H1 (cell line): ENCODE measurements around the gene F10.

ENCODE experiments used
- BRCA1 ChIP-seq: IDR thresholded peaks from 2 replicates; pipeline ENCODE4 v1.6.1; 2012; ENCODE audit warnings: low read depth, low read length, improper control_type of control experiment
- CREB1 ChIP-seq: IDR thresholded peaks from 2 replicates; pipeline ENCODE4 v1.6.1; 2012; ENCODE audit warnings: inconsistent platforms
- GTF2F1 ChIP-seq: IDR thresholded peaks from 2 replicates; pipeline ENCODE4 v1.6.1; 2012; ENCODE audit warnings: low read depth, low read length, improper control_type of control experiment, borderline replicate concordance
- JUN ChIP-seq: IDR thresholded peaks from 2 replicates; pipeline ENCODE4 v1.6.1; 2011; ENCODE audit warnings: low read depth, mild to moderate bottlenecking, improper control_type of control experiment, low read length
- JUND ChIP-seq: IDR thresholded peaks from 2 replicates; pipeline ENCODE4 v1.6.1; 2011; ENCODE audit warnings: mild to moderate bottlenecking, improper control_type of control experiment, low read length
- NANOG ChIP-seq: IDR thresholded peaks from 2 replicates; pipeline ENCODE4 v1.6.1; 2011; ENCODE audit warnings: low read length, low read depth, mild to moderate bottlenecking, inconsistent platforms; ENCODE audit not compliant: insufficient read depth, poor library complexity, severe bottlenecking
- POLR2A ChIP-seq, 2 experiments: IDR thresholded peaks; 1 replicate in 1 of 2; 2 replicates in 1 of 2; pipeline ENCODE4 v1.6.1; 2011; ENCODE audit warnings: low read depth in 2 of 2, low read length in 2 of 2, mild to moderate bottlenecking in 2 of 2; ENCODE audit errors: control extremely low read depth in 1 of 2
- POLR2AphosphoS5 ChIP-seq: IDR thresholded peaks from 2 replicates; pipeline ENCODE4 v1.6.1; 2011; ENCODE audit warnings: low read depth, low read length
- RXRA ChIP-seq: IDR thresholded peaks from 2 replicates; pipeline ENCODE4 v1.6.1; 2011; ENCODE audit warnings: low read depth, mild to moderate bottlenecking, low read length, moderate library complexity; ENCODE audit not compliant: insufficient read depth
- TAF1 ChIP-seq: IDR thresholded peaks from 2 replicates; pipeline ENCODE4 v1.6.1; 2011; ENCODE audit warnings: mild to moderate bottlenecking, low read depth, low read length
- ZNF274 ChIP-seq: IDR thresholded peaks from 2 replicates; pipeline ENCODE4 v1.7.0; 2012; ENCODE audit warnings: low read length, borderline replicate concordance; ENCODE audit errors: extremely low read depth
- TF ChIP-seq, protein P1 (sequence below), 3 experiments: IDR thresholded peaks; 1 replicate in 2 of 3; 2 replicates in 1 of 3; pipeline versions ENCODE4 v1.5.1 to v1.6.1; 2011; ENCODE audit warnings: low read length in 3 of 3, mild to moderate bottlenecking in 3 of 3, inconsistent platforms in 2 of 3, low read depth in 1 of 3, moderate library complexity in 1 of 3; ENCODE audit not compliant: insufficient read depth in 1 of 3; ENCODE audit errors: control extremely low read depth in 1 of 3
- TF ChIP-seq, protein P2 (sequence below): IDR thresholded peaks from 2 replicates; pipeline ENCODE4 v1.6.1; 2011; ENCODE audit warnings: low read depth, mild to moderate bottlenecking, low read length; ENCODE audit not compliant: insufficient read depth
- TF ChIP-seq, protein P3 (sequence below): IDR thresholded peaks from 2 replicates; pipeline ENCODE4 v1.6.1; 2012; ENCODE audit warnings: low read length, inconsistent platforms

DNA sequence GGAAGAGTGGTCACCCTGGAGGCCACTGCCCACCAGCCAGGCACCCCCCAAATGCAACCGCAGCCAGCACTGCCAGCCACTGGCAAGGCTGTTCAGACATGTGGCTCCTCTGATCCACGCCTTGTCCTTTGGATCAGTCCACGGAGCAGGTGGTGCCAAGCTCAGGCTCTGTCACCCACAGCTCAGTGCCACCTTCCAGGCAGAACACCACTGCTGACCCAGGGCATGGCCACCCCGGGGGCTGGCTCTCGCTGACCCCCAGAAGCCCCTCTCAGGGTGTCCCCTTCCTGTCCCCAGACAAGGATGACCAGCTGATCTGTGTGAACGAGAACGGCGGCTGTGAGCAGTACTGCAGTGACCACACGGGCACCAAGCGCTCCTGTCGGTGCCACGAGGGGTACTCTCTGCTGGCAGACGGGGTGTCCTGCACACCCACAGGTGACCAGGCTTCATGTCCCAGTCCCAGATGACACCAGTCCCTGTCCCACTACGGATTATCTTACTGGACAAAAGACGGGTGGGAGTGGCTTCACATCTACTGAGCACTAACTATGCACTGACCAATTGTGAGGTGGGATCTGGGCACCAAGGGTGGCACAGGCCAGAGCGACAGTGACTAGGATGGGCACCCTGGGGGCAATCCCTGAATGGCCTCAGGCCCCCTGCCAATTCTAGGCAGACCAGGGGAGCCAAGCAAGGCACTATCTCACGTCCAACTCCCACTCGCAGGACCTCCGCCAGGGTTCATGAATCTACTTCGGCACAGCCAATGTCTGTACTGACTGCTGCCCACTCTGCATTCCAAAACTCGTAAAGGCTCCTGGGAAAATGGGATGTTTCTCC, 7.0 kb upstream of the F10 start:
- TF ChIP-seq, protein P1, sequence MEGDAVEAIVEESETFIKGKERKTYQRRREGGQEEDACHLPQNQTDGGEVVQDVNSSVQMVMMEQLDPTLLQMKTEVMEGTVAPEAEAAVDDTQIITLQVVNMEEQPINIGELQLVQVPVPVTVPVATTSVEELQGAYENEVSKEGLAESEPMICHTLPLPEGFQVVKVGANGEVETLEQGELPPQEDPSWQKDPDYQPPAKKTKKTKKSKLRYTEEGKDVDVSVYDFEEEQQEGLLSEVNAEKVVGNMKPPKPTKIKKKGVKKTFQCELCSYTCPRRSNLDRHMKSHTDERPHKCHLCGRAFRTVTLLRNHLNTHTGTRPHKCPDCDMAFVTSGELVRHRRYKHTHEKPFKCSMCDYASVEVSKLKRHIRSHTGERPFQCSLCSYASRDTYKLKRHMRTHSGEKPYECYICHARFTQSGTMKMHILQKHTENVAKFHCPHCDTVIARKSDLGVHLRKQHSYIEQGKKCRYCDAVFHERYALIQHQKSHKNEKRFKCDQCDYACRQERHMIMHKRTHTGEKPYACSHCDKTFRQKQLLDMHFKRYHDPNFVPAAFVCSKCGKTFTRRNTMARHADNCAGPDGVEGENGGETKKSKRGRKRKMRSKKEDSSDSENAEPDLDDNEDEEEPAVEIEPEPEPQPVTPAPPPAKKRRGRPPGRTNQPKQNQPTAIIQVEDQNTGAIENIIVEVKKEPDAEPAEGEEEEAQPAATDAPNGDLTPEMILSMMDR (IDR thresholded peaks at IDR 0.05; ENCODE audit: control extremely low read depth in 1 of 3, insufficient read depth in 1 of 3, low read depth in 1 of 3, low read length in 3 of 3) = no peak
- TF ChIP-seq TAF1 (no peak), ZNF274 (no peak), JUN (no peak), POLR2A (IDR thresholded peaks at IDR 0.05; ENCODE audit: control extremely low read depth in 1 of 2, low read depth in 2 of 2, low read length in 2 of 2) (no peak), GTF2F1 (no peak), POLR2AphosphoS5 (no peak), BRCA1 (no peak), NANOG (no peak), CREB1 (no peak), RXRA (no peak), JUND (no peak)
- TF ChIP-seq, protein P2, sequence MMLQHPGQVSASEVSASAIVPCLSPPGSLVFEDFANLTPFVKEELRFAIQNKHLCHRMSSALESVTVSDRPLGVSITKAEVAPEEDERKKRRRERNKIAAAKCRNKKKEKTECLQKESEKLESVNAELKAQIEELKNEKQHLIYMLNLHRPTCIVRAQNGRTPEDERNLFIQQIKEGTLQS = no peak
- TF ChIP-seq, protein P3, sequence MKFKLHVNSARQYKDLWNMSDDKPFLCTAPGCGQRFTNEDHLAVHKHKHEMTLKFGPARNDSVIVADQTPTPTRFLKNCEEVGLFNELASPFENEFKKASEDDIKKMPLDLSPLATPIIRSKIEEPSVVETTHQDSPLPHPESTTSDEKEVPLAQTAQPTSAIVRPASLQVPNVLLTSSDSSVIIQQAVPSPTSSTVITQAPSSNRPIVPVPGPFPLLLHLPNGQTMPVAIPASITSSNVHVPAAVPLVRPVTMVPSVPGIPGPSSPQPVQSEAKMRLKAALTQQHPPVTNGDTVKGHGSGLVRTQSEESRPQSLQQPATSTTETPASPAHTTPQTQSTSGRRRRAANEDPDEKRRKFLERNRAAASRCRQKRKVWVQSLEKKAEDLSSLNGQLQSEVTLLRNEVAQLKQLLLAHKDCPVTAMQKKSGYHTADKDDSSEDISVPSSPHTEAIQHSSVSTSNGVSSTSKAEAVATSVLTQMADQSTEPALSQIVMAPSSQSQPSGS = no peak
